ENCODE results near the gene IQCN.

IQCN gene

GRCh38 chr19:18218600-18218999 lies 55.7 kb downstream of the IQCN start:
- Histone ChIP-seq H3K4me2 (ENCODE audit: low read length) (no peak overlapping the region), H3K27ac (ENCODE audit: low read depth, low read length) (no peak overlapping the region), H3K4me1 (ENCODE audit: control insufficient read depth, low read length) (no peaks in the 10 kb centered on the region), H3K9me2 (replicated peaks; ENCODE audit: control insufficient read depth, low read length) (no peaks in the 10 kb centered on the region), H3K4me3 (ENCODE audit: low read length) (no peak overlapping the region), H3F3A (ENCODE audit: control insufficient read depth, insufficient read depth) (no peaks in the 10 kb centered on the region), H3K9me3 (ENCODE audit: control insufficient read depth, insufficient read depth, low read length) (no peaks in the 10 kb centered on the region), H3K36me3 (ENCODE audit: control insufficient read depth, low read length) (no peaks in the 10 kb centered on the region), H3K79me2 (ENCODE audit: control insufficient read depth, low read length) (no peaks in the 10 kb centered on the region), H4K20me1 (ENCODE audit: control insufficient read depth, insufficient read depth, low read depth, low read length) (no peaks in the 10 kb centered on the region), H3K27me3 (ENCODE audit: control insufficient read depth, low read length) (peaks cover 35% of the 10 kb centered on the region)
- TF ChIP-seq CTCF (IDR thresholded peaks at IDR 0.05; ENCODE audit: low read depth, low read length, poor library complexity, severe bottlenecking) (no peak), EZH2phosphoT487 (IDR thresholded peaks at IDR 0.05; ENCODE audit: borderline replicate concordance, low read length) (no peak)

- no peaks in the 10 kb centered on the region for H3K9me2 ChIP-seq (replicated peaks; ENCODE audit: control insufficient read depth, low read length)
- H3K79me2 ChIP-seq (ENCODE audit: control insufficient read depth, low read length) = no peaks in the 10 kb centered on the region
- H3K9me3 ChIP-seq (ENCODE audit: control insufficient read depth, insufficient read depth, low read length) = no peaks in the 10 kb centered on the region
- no peaks in the 10 kb centered on the region for H3F3A ChIP-seq (ENCODE audit: control insufficient read depth, insufficient read depth)
- H4K20me1 ChIP-seq (ENCODE audit: control insufficient read depth, insufficient read depth, low read depth, low read length) = no peaks in the 10 kb centered on the region
- no peak overlapping the region for H3K4me3 ChIP-seq (ENCODE audit: low read length)
- H3K27me3 ChIP-seq (ENCODE audit: control insufficient read depth, low read length) = peaks cover 38% of the 10 kb centered on the region
- H3K27ac ChIP-seq (ENCODE audit: low read depth, low read length) = no peak overlapping the region
- TF ChIP-seq EZH2phosphoT487 (IDR thresholded peaks at IDR 0.05; ENCODE audit: borderline replicate concordance, low read length) (no peak), CTCF (IDR thresholded peaks at IDR 0.05; ENCODE audit: low read depth, low read length, poor library complexity, severe bottlenecking) (no peak)
- H3K4me2 ChIP-seq (ENCODE audit: low read length) = no peak overlapping the region
- H3K4me1 ChIP-seq (ENCODE audit: control insufficient read depth, low read length) = no peaks in the 10 kb centered on the region
- H3K36me3 ChIP-seq (ENCODE audit: control insufficient read depth, low read length) = no peaks in the 10 kb centered on the region
Measured at GRCh38 chr19:18218159-18218558, 56.1 kb downstream of the IQCN start.

- Histone ChIP-seq H3K27ac (ENCODE audit: low read depth, low read length) (no peak overlapping the region), H3F3A (ENCODE audit: control insufficient read depth, insufficient read depth) (no peaks in the 10 kb centered on the region), H3K36me3 (ENCODE audit: control insufficient read depth, low read length) (no peaks in the 10 kb centered on the region), H3K9me2 (replicated peaks; ENCODE audit: control insufficient read depth, low read length) (no peaks in the 10 kb centered on the region), H4K20me1 (ENCODE audit: control insufficient read depth, insufficient read depth, low read depth, low read length) (no peaks in the 10 kb centered on the region), H3K27me3 (ENCODE audit: control insufficient read depth, low read length) (peaks cover 34% of the 10 kb centered on the region), H3K4me2 (ENCODE audit: low read length) (no peak overlapping the region), H3K4me1 (ENCODE audit: control insufficient read depth, low read length) (no peaks in the 10 kb centered on the region), H3K4me3 (ENCODE audit: low read length) (no peak overlapping the region), H3K79me2 (ENCODE audit: control insufficient read depth, low read length) (no peaks in the 10 kb centered on the region), H3K9me3 (ENCODE audit: control insufficient read depth, insufficient read depth, low read length) (no peaks in the 10 kb centered on the region)
- TF ChIP-seq CTCF (IDR thresholded peaks at IDR 0.05; ENCODE audit: low read depth, low read length, poor library complexity, severe bottlenecking) (no peak), EZH2phosphoT487 (IDR thresholded peaks at IDR 0.05; ENCODE audit: borderline replicate concordance, low read length) (no peak)
Measured at GRCh38 chr19:18216789-18217188, 57.5 kb downstream of the IQCN start.
